Stimulated activated naive CD4-positive, alpha-beta T cell treated with Interleukin-2 at 50 U/mL for 16 hours (primary cell): ENCODE data around the gene C4A.
"Not testable (repeated sequence)": the region's sequence is repeated elsewhere in the genome, so short reads cannot be mapped to it uniquely, and the experiment has no call there.

Source experiments
- DNase-seq: peaks from one replicate; lab custom pipeline; 2025; lab: John Stamatoyannopoulos, UW

C4A gene

GRCh38 chr6:32035283-32036013, 53.6 kb downstream of the C4A start:
- DNase-seq: not testable (repeated sequence)

DNA sequence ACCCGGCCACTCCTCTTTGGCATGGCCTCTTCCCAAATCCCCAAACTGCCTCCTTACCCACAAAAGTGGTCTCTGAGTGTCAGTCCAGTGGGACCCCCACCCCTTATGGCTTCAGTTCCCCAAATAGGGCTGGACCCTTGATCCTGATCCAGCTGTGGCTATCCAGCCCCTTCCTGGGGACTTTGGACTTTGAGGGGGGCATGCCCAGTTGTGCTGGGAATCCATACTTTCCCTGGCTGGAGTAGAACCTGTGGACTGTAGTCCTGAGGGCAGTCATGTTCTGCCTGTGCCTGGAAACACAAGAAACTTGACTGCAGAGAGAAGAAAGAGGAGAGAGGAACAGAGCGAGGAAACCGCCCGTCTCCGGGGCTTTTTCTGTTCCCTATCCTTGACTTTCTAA, 55.3 kb downstream of the C4A start:
- DNase-seq: not testable (repeated sequence)

DNA sequence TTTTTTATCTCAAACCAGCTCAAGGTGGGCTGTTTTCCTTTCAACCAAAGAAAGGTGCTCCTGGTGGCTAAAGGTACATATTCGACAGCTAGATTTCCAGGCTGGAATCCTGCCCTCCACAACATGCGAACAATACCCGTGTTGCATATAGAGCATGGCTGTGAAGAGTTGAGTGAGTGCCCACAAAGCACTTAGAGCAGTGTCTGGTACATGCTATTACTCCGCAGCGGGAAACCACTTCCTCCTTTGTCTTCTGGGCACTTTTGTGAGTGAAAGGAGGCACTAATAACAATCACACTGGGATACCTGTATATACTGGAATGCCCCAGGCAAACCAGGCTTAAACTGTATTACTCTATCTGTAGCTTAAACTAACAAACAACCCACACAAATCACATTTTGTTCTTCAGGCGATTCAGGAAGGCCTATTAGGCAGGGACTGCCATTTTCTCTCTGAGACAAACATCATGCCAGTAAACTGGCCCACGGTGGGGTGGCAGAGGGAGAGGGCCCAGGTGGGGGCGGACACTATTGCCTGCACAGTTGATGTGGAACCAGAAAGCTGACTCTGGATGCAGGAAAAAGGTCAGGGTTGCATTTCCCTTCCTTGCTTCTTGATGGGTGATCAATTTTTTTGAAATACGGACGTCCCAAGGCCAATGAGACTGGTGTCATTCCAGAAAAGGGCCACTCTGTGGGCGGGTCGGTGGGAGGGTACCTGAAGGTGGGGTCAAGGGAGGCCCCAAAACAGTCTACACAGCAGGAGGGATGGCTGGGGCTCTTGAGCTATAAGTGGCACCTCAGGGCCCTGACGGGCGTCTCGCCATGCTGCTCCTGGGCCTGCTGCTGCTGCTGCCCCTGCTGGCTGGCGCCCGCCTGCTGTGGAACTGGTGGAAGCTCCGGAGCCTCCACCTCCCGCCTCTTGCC, 56.0 kb downstream of the C4A start, which contains the start of gene CYP21A2:
TSS of gene CYP21A2 (plus strand) at position 818 of the 927 bp plus-strand sequence. CDS start at position 826, 8 bp downstream.
- DNase-seq: not testable (repeated sequence)

DNA sequence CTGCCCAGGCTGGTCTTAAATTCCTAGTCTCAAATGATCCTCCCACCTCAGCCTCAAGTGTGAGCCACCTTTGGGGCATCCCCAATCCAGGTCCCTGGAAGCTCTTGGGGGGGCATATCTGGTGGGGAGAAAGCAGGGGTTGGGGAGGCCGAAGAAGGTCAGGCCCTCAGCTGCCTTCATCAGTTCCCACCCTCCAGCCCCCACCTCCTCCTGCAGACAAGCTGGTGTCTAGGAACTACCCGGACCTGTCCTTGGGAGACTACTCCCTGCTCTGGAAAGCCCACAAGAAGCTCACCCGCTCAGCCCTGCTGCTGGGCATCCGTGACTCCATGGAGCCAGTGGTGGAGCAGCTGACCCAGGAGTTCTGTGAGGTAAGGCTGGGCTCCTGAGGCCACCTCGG, 57.0 kb downstream of the C4A start:
- DNase-seq: not testable (repeated sequence)

DNA sequence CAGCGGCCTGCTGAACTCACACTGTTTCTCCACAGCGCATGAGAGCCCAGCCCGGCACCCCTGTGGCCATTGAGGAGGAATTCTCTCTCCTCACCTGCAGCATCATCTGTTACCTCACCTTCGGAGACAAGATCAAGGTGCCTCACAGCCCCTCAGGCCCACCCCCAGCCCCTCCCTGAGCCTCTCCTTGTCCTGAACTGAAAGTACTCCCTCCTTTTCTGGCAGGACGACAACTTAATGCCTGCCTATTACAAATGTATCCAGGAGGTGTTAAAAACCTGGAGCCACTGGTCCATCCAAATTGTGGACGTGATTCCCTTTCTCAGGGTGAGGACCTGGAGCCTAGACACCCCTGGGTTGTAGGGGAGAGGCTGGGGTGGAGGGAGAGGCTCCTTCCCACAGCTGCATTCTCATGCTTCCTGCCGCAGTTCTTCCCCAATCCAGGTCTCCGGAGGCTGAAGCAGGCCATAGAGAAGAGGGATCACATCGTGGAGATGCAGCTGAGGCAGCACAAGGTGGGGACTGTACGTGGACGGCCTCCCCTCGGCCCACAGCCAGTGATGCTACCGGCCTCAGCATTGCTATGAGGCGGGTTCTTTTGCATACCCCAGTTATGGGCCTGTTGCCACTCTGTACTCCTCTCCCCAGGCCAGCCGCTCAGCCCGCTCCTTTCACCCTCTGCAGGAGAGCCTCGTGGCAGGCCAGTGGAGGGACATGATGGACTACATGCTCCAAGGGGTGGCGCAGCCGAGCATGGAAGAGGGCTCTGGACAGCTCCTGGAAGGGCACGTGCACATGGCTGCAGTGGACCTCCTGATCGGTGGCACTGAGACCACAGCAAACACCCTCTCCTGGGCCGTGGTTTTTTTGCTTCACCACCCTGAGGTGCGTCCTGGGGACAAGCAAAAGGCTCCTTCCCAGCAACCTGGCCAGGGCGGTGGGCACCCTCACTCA, 57.7 kb downstream of the C4A start:
- not testable (repeated sequence) for DNase-seq

GRCh38 chr6:32040299-32041049, 58.6 kb downstream of the C4A start:
- DNase-seq: not testable (repeated sequence)

DNA sequence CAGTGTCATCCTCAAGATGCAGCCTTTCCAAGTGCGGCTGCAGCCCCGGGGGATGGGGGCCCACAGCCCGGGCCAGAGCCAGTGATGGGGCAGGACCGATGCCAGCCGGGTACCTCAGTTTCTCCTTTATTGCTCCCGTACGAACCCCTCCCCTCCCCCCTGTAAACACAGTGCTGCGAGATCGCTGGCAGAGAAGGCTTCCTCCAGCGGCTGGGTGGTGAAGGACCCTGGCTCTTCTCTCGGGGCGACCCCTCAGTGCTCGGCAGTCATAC, 59.1 kb downstream of the C4A start:
- not testable (repeated sequence) for DNase-seq

DNA sequence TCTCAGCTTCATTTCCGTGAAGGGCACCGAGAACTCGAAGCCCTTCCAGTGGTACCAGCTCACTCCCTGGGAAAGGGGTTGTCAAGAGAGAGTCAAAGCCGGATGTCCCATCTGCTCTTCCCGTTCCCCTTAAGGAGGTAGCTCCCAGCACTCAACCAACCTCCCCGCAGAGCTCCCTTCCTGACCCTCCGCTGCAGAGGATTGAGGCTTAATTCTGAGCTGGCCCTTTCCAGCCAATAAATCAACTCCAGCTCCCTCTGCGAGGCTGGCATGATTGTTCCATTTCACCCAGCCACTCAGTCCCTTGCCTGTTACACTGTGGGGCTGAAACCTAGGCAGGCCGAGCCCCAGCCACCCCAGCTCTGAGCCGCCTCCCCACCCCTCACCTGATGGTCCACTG, 59.5 kb downstream of the C4A start:
- DNase-seq: not testable (repeated sequence)

- DNase-seq: not testable (repeated sequence)
These were observed 60.4 kb downstream of the C4A start for GRCh38 chr6:32042276-32042675.

- not testable (repeated sequence) for DNase-seq
These were observed 61.9 kb downstream of the C4A start for GRCh38 chr6:32043589-32044380.

GRCh38 chr6:32044916-32045315, 63.1 kb downstream of the C4A start:
- DNase-seq: not testable (repeated sequence)

DNA sequence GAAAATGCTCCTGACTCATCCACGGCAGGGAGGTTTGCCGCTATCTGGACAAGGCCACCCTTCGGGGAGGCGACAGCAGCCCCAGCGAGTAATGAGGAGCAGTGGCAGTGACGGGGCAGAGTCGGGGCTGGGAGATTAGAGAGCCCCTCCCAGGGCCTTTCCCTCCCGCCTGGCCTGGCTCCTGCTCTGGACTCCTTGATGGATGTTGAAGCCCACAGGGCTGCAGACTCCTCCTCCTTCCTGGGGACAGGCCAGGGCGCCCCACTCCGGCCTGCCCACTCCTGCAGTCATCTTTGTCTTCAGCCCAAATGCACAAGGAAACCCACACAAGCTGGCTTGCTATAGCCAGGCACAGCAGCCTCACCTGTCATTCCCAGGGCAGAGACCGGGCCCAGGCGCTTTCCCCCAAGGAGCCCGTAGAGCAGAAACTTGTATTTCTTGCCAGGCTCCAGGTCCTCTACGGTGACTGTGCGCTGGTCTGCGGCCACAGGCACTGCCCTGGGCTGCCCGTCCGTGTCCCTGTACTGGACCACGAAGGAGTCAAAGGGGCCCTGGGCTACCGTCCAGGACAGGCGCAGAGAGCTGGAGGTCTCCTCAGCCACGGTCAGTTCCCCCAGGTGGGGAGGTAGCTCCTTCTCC, 64.1 kb downstream of the C4A start:
- DNase-seq: no peak

DNA sequence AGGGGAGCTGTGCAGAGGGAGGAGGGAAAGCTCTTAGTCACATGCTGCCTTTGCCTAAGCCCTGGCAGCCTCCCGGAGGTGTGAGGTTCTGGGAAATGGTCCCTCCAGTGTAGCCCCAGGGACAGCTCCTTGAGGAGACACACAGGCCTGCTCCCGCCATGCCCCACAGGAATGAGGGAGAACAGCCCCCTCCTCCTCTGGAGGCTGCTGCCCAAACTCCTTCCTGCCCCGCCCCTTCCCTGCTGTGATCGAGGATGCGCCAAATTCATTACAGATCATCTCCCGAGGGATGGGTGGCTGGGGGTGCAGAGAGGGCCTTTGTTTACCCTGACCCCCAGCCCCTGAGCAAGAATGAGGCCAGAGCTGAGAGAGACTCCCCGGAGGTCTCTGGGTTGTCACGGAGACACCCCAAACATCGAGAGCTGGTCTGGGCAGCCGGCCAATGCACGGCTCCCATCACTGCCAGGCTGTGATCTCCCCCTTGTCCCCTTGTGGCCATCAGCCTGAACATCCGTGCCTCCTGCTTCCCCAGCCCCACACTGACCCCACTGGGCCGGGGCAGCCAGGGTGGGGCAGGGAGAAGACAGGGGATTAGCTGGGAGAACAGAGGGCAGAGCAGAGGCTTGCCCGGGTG, 64.7 kb downstream of the C4A start:
- no peak for DNase-seq

- no peak for DNase-seq
These were observed 65.2 kb downstream of the C4A start for GRCh38 chr6:32047084-32047478.

- no peak for DNase-seq
These were observed 65.6 kb downstream of the C4A start for GRCh38 chr6:32047539-32047854.

GRCh38 chr6:32047855-32048766, 66.3 kb downstream of the C4A start:
- peak; percentile 55 for DNase-seq

DNA sequence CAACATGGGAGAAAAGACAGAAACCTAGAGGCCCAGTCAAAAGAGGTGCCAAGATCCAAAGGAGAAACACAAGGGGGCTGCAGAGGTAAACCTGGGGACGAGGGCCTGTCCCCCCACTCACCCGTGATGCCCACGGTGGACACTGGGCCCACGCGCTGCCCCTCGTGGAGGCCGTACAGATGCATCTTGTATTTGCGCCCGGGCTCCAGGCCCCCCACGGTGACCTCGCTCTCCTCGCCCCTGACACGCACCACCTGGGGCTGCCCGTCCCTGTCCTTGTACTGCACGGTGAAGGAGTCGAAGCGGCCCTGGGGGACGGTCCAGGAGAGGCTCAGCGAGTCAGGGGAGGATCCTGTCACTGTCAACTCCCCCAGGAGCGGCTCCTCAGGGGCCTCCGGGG, 67.3 kb downstream of the C4A start:
- DNase-seq: not testable (repeated sequence)

DNA sequence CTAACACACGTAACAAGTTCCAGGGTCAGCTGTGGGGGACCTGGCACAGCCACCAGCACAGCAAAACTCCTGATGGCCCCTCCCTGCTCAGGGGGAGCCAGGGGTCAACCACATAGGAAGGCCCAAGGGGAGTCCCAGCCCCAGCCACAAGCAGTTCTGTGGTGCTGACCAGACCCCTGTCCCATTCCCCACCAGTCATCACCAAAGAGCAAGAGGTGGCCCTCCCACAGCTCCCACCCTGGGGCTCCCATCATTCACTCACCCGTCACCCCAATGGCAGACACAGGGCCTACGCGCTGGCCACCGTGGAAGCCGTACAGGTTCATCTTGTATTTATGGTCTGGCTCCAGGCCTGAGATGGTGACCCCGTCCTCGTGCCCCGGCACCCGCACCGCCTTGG, 67.9 kb downstream of the C4A start:
- DNase-seq: not testable (repeated sequence)

DNA sequence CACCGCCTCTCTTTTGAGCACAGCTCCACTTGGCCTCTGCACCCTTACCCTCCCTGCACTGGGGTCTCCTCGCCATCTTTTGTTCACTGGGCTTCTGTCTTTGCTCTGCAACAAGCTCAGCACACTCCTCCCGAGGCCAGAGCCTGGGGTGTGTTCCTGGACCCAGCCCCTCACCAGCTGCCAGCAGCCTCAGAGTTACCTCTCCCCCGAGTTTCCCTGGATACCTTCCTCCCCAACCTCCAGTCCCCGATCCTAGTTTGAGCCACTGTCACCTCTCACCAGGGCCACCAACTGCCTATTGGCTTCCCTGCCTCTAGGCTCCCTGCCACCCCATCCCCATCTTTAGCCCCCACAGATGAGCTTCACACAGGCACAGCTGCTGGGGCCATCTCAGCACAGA, 68.7 kb downstream of the C4A start:
- no peak for DNase-seq
